GM23338 (cell line): Measurements from ENCODE around the gene PHKG2. TPM values are rescaled to one million over a fixed set of nuclear protein-coding genes. Genes with fewer than 3 reads are reported as not detected.

Source experiments
- ATAC-seq: fragments of 200-7000 bp; cut with Tn5 transposase; 3 replicates; pipeline ENCODE4 v1.9.1; 2020
- DNase-seq: peaks from one replicate; pipeline ENCODE4 v3.0.0-alpha.2; 2015; ENCODE audit warnings: low spot score
- H2AFZ ChIP-seq: fragments of 200-600 bp; sonication (generic); 2 replicates; pipeline ENCODE4 v1.8.0; 2016; ENCODE audit warnings: antibody characterized with exemption, mild to moderate bottlenecking, moderate library complexity
- H3F3A ChIP-seq: fragments of 200-600 bp; sonication (generic); replicated peaks from 2 replicates; pipeline ENCODE4 v1.8.0; 2017; ENCODE audit warnings: antibody characterized with exemption, mixed run types, low read depth
- H3K27ac ChIP-seq: fragments of 200-600 bp; sonication (generic); 2 replicates; pipeline ENCODE4 v1.6.1; 2016; ENCODE audit warnings: low read depth
- H3K27me3 ChIP-seq: fragments of 200-600 bp; sonication (generic); 2 replicates; pipeline ENCODE4 v1.8.0; 2016; ENCODE audit warnings: mild to moderate bottlenecking, mixed run types, moderate library complexity; ENCODE audit not compliant: insufficient read depth
- H3K36me3 ChIP-seq: fragments of 200-600 bp; sonication (generic); 2 replicates; pipeline ENCODE4 v1.8.0; 2016; ENCODE audit warnings: mild to moderate bottlenecking; ENCODE audit not compliant: insufficient read depth
- H3K4me1 ChIP-seq: fragments of 200-600 bp; sonication (generic); 2 replicates; pipeline ENCODE4 v1.8.0; 2016; ENCODE audit warnings: mild to moderate bottlenecking, moderate library complexity; ENCODE audit not compliant: insufficient read depth
- H3K4me2 ChIP-seq: fragments of 200-600 bp; sonication (generic); 2 replicates; pipeline ENCODE4 v1.7.1; 2017; ENCODE audit warnings: mixed run types
- H3K4me3 ChIP-seq: fragments of 200-600 bp; sonication (generic); 2 replicates; pipeline ENCODE4 v1.6.1; 2016; ENCODE audit warnings: mixed run types
- H3K79me2 ChIP-seq: fragments of 200-600 bp; sonication (generic); replicated peaks from 2 replicates; pipeline ENCODE4 v1.8.0; 2017; ENCODE audit warnings: mild to moderate bottlenecking; ENCODE audit not compliant: insufficient read depth
- H3K9me2 ChIP-seq: fragments of 200-600 bp; sonication (generic); 2 replicates; pipeline ENCODE4 v1.8.0; 2017; ENCODE audit not compliant: insufficient read depth
- H4K20me1 ChIP-seq: fragments of 200-600 bp; sonication (generic); replicated peaks from 2 replicates; pipeline ENCODE4 v1.8.0; 2017; ENCODE audit warnings: mild to moderate bottlenecking; ENCODE audit not compliant: insufficient read depth
- H3K27ac Mint-ChIP-seq: 2 replicates; pipeline ENCODE4 v1.8.0; 2020; ENCODE audit warnings: inconsistent platforms, mild to moderate bottlenecking, moderate library complexity, mixed read lengths
- H3K27me3 Mint-ChIP-seq: 3 replicates; pipeline ENCODE4 v1.8.0; 2022; ENCODE audit warnings: low read depth, mild to moderate bottlenecking, moderate library complexity, mixed read lengths, inconsistent platforms; ENCODE audit not compliant: insufficient read depth, poor library complexity
- H3K36me3 Mint-ChIP-seq: 3 replicates; pipeline ENCODE4 v1.8.0; 2021; ENCODE audit warnings: low read depth, mild to moderate bottlenecking, inconsistent platforms, moderate library complexity, mixed read lengths
- H3K4me1 Mint-ChIP-seq: 3 replicates; pipeline ENCODE4 v1.8.0; 2020; ENCODE audit warnings: mild to moderate bottlenecking, inconsistent platforms, mixed read lengths
- H3K4me3 Mint-ChIP-seq: 3 replicates; pipeline ENCODE4 v1.8.0; 2021; ENCODE audit warnings: moderate library complexity, mild to moderate bottlenecking, inconsistent platforms, mixed read lengths
- H3K9me3 Mint-ChIP-seq: 3 replicates; pipeline ENCODE4 v1.8.0; 2020; ENCODE audit warnings: moderate library complexity, mild to moderate bottlenecking, inconsistent platforms, mixed read lengths
- CREB1 ChIP-seq: fragments of 250-450 bp; sonication (Bioruptor Pico); IDR thresholded peaks from 2 replicates; pipeline ENCODE4 v1.5.0; 2020; ENCODE audit warnings: low read depth, mild to moderate bottlenecking, moderate library complexity
- ETS1 ChIP-seq: IDR thresholded peaks from 2 replicates; pipeline ENCODE4 v1.6.1; 2016; ENCODE audit warnings: antibody characterized with exemption
- EZH2 ChIP-seq: fragments of 200-600 bp; sonication (generic); IDR thresholded peaks from one replicate; pipeline ENCODE4 v1.8.0; 2017; ENCODE audit warnings: antibody characterized with exemption, mild to moderate bottlenecking, low read depth; ENCODE audit not compliant: unreplicated experiment
- EZH2phosphoT487 ChIP-seq: fragments of 200-600 bp; sonication (generic); IDR thresholded peaks from one replicate; pipeline ENCODE4 v1.8.1; 2018; ENCODE audit warnings: antibody characterized with exemption; ENCODE audit not compliant: unreplicated experiment
- JUNB ChIP-seq: IDR thresholded peaks from one replicate; pipeline ENCODE4 v1.6.1; 2016; ENCODE audit warnings: antibody characterized with exemption; ENCODE audit not compliant: unreplicated experiment
- NANOG ChIP-seq: IDR thresholded peaks from 2 replicates; pipeline ENCODE4 v1.6.1; 2016; ENCODE audit warnings: antibody characterized with exemption, borderline replicate concordance
- POLR2AphosphoS5 ChIP-seq: IDR thresholded peaks from 2 replicates; pipeline ENCODE4 v1.6.1; 2016; ENCODE audit warnings: antibody characterized with exemption, low read depth
- REST ChIP-seq: IDR thresholded peaks from one replicate; pipeline ENCODE4 v1.6.1; 2018; ENCODE audit warnings: antibody characterized with exemption; ENCODE audit not compliant: unreplicated experiment
- STAT1 ChIP-seq: IDR thresholded peaks from one replicate; pipeline ENCODE4 v1.6.1; 2016; ENCODE audit warnings: antibody characterized with exemption; ENCODE audit not compliant: unreplicated experiment
- ZNF114 ChIP-seq: fragments of 250-450 bp; sonication (Bioruptor Pico); IDR thresholded peaks from 2 replicates; pipeline ENCODE4 v1.5.0; 2020; ENCODE audit warnings: mild to moderate bottlenecking, moderate library complexity
- ZNF331 ChIP-seq: fragments of 250-450 bp; sonication (Bioruptor Pico); IDR thresholded peaks from 2 replicates; pipeline ENCODE4 v1.5.0; 2020; ENCODE audit warnings: low read depth, mild to moderate bottlenecking, moderate library complexity
- ZNF462 ChIP-seq: fragments of 250-450 bp; sonication (Bioruptor Pico); IDR thresholded peaks from 2 replicates; pipeline ENCODE4 v1.5.0; 2020; ENCODE audit warnings: mild to moderate bottlenecking, moderate library complexity
- polyA plus RNA-seq: library from polyadenylated mRNA; unstranded; fragments of >200 nt; fragmentation: Nextera tagmentation; extraction: Ambion mirVana; gene quantifications from 2 replicates; pipeline ENCODE4 v1.2.1, GENCODE V29; 2016
- total RNA-seq: library from RNA; depleted of rRNA; stranded (reverse); fragments of >200 nt; shearing (Covaris generic); gene quantifications from 2 replicates; pipeline ENCODE4 v1.2.3, GENCODE V29; 2014
- TF ChIP-seq, protein P1 (sequence below), 2 experiments: fragments of 200-600 bp in 1 of 2; sonication (generic) in 1 of 2; conservative IDR thresholded peaks; 2 replicates each; pipeline versions ENCODE4 v1.5.1 to v1.6.1; 2016 to 2017; ENCODE audit warnings: antibody characterized with exemption in 2 of 2, low read depth in 2 of 2, mild to moderate bottlenecking in 2 of 2, moderate library complexity in 1 of 2

PHKG2 gene
- total and polyA plus RNA-seq, 2 experiments from 2014 or later: 26.9 to 27.0 TPM

DNA sequence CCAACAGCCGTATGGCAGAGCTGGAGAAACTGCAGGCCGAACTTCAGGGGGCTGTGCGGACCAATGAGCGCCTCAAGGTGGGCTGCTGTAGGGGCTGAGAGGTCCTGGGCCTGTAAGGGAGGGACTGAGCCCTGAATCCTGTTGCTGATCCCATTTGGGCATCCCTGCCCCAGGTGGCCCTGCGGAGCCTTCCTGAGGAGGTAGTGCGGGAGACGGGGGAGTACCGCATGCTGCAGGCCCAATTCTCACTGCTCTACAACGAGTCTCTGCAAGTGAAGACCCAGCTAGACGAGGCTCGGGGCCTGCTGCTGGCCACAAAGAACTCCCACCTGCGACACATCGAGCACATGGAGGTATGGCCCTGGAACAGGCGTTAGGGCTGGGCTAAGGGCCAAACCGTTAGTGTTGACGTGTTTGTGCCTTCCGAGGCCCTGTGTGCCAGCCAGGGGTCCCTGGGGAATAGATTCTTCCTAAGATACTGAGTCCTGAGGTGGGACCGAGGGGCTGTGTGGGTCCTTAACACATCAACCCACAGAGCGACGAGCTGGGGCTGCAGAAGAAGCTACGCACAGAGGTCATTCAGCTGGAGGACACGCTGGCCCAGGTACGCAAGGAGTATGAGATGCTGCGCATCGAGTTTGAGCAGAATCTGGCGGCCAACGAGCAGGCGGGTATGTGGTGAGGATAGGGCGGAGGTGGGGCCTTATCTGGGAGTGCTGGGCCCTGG is 18.1 kb downstream of the PHKG2 start:
- Histone ChIP-seq H4K20me1 (peaks cover 21% of the 10 kb centered on the region), H3K27me3 (no peaks in the 10 kb centered on the region), H3K27ac (no peak overlapping the region), H3K4me2 (no peak overlapping the region), H3K4me3 (no peak overlapping the region), H3K36me3 (peaks cover 44% of the 10 kb centered on the region), H3K4me1 (no peaks in the 10 kb centered on the region), H2AFZ (no peak overlapping the region), H3K79me2 (peaks cover 24% of the 10 kb centered on the region), H3K9me2 (no peaks in the 10 kb centered on the region), H3F3A (no peaks in the 10 kb centered on the region)
- no peak for DNase-seq
- no peak overlapping the region for H3K4me3 Mint-ChIP-seq
- no peak overlapping the region for H3K27ac Mint-ChIP-seq
- no peak for TF ChIP-seq CREB1
- TF ChIP-seq STAT1: no peak
- TF ChIP-seq EZH2: no peak
- TF ChIP-seq, protein P1, sequence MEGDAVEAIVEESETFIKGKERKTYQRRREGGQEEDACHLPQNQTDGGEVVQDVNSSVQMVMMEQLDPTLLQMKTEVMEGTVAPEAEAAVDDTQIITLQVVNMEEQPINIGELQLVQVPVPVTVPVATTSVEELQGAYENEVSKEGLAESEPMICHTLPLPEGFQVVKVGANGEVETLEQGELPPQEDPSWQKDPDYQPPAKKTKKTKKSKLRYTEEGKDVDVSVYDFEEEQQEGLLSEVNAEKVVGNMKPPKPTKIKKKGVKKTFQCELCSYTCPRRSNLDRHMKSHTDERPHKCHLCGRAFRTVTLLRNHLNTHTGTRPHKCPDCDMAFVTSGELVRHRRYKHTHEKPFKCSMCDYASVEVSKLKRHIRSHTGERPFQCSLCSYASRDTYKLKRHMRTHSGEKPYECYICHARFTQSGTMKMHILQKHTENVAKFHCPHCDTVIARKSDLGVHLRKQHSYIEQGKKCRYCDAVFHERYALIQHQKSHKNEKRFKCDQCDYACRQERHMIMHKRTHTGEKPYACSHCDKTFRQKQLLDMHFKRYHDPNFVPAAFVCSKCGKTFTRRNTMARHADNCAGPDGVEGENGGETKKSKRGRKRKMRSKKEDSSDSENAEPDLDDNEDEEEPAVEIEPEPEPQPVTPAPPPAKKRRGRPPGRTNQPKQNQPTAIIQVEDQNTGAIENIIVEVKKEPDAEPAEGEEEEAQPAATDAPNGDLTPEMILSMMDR (conservative IDR thresholded peaks at IDR 0.05; ENCODE audit: low read depth in 2 of 2): no peak
- no peak for TF ChIP-seq ETS1
- TF ChIP-seq EZH2phosphoT487: no peak
- TF ChIP-seq NANOG: no peak
- TF ChIP-seq REST: no peak
- no peak for TF ChIP-seq ZNF331 (CRISPR knock-in tag)
- TF ChIP-seq ZNF114: no peak
- no peak for TF ChIP-seq JUNB
- no peak for TF ChIP-seq ZNF462 (CRISPR knock-in tag)
- TF ChIP-seq POLR2AphosphoS5: no peak
- H3K27me3 Mint-ChIP-seq: peaks cover 14% of the 10 kb centered on the region
- no peak for ATAC-seq
- peaks cover 6% of the 10 kb centered on the region for H3K4me1 Mint-ChIP-seq
- no peaks in the 10 kb centered on the region; the same call in 2 of the 3 replicates for H3K9me3 Mint-ChIP-seq
- peaks cover 86% of the 10 kb centered on the region for H3K36me3 Mint-ChIP-seq
